ENCODE measurements around the gene TMBIM1.

- TF ChIP-seq CTCF (IDR thresholded peaks at IDR 0.05) (no peak), POLR2A (IDR thresholded peaks at IDR 0.05) (no peak), EP300 (IDR thresholded peaks at IDR 0.05) (no peak)
Measured at GRCh38 chr2:218244204-218244603, 48.1 kb downstream of the TMBIM1 start.

All from tibial nerve (tissue), 4 donors.